Skeletal muscle cell (primary cell): Measurements from ENCODE around the gene DTL.

Experiments used
- DNase-seq: peaks from one replicate; pipeline ENCODE4 v3.0.0-alpha.2; 2010; ENCODE audit warnings: low read depth
- H3K4me3 ChIP-seq: 2 replicates; pipeline ENCODE4 v1.5.1; 2011; ENCODE audit warnings: low read depth, mild to moderate bottlenecking, control low read depth, low read length, moderate library complexity

The DTL gene

GRCh38 chr1:212078826-212079225 lies 43.3 kb downstream of the DTL start:
- no peak for DNase-seq
- no peak overlapping the region for H3K4me3 ChIP-seq

- no peak for DNase-seq
- H3K4me3 ChIP-seq, result no peak overlapping the region
These were observed 47.3 kb downstream of the DTL start for GRCh38 chr1:212082765-212083406.

GRCh38 chr1:212089560-212090163 lies 54.1 kb downstream of the DTL start:
- H3K4me3 ChIP-seq, result no peak overlapping the region
- DNase-seq, result no peak

- DNase-seq, result no peak
- H3K4me3 ChIP-seq, result no peak overlapping the region
These were observed 56.0 kb downstream of the DTL start for GRCh38 chr1:212091438-212092121.

GRCh38 chr1:212097360-212097759 lies 61.8 kb downstream of the DTL start:
- H3K4me3 ChIP-seq, result no peak overlapping the region
- no peak for DNase-seq

- no peak overlapping the region for H3K4me3 ChIP-seq
- no peak for DNase-seq
These were observed 62.8 kb downstream of the DTL start for GRCh38 chr1:212098310-212098709.

- no peak for DNase-seq
- no peak overlapping the region for H3K4me3 ChIP-seq
These were observed 63.2 kb downstream of the DTL start for GRCh38 chr1:212098771-212099170.

GRCh38 chr1:212101251-212101650 lies 65.7 kb downstream of the DTL start:
- no peak overlapping the region for H3K4me3 ChIP-seq
- no peak for DNase-seq

GRCh38 chr1:212101735-212102134 lies 66.2 kb downstream of the DTL start:
- DNase-seq, result no peak
- H3K4me3 ChIP-seq, result no peak overlapping the region

GRCh38 chr1:212104586-212105325 lies 69.2 kb downstream of the DTL start:
- no peak overlapping the region for H3K4me3 ChIP-seq
- no peak for DNase-seq

GRCh38 chr1:212106286-212106792 lies 70.8 kb downstream of the DTL start:
- H3K4me3 ChIP-seq, result no peak overlapping the region
- no peak for DNase-seq

GRCh38 chr1:212107481-212107880 lies 71.9 kb downstream of the DTL start:
- H3K4me3 ChIP-seq, result no peak overlapping the region
- no peak for DNase-seq

GRCh38 chr1:212108187-212108586 lies 72.6 kb downstream of the DTL start:
- no peak for DNase-seq

GRCh38 chr1:212108981-212109380 lies 73.4 kb downstream of the DTL start:
- DNase-seq, result no peak
- H3K4me3 ChIP-seq, result no peak overlapping the region

More at GRCh38 chr1:212108187-212108586, 72.6 kb downstream of the DTL start:
- no peak overlapping the region for H3K4me3 ChIP-seq

GRCh38 chr1:212109728-212110127 lies 74.2 kb downstream of the DTL start:
- H3K4me3 ChIP-seq, result no peak overlapping the region

GRCh38 chr1:212110617-212111016 lies 75.1 kb downstream of the DTL start:
- no peak overlapping the region for H3K4me3 ChIP-seq
- DNase-seq, result peak; percentile 44

More at GRCh38 chr1:212109728-212110127, 74.2 kb downstream of the DTL start:
- no peak for DNase-seq

- DNase-seq, result no peak
- H3K4me3 ChIP-seq, result no peak overlapping the region
These were observed 76.0 kb downstream of the DTL start for GRCh38 chr1:212111536-212111935.

GRCh38 chr1:212113706-212114105 lies 78.2 kb downstream of the DTL start:
- no peak for DNase-seq
- no peak overlapping the region for H3K4me3 ChIP-seq

- DNase-seq, result peak; percentile 20
- H3K4me3 ChIP-seq, result no peak overlapping the region
These were observed 82.8 kb downstream of the DTL start for GRCh38 chr1:212118167-212118871.
